Measurements from ENCODE around the gene SYT1. TPM values are rescaled to one million over a fixed set of nuclear protein-coding genes. Genes with fewer than 3 reads are reported as not detected.

The SYT1 gene
- total RNA-seq, 2 experiments from 2014 or later, result not detected

- Mint-ChIP-seq H3K4me1 (ENCODE audit: low read depth) (no peaks in the 10 kb centered on the region), H3K9me3 (peaks cover 8% of the 10 kb centered on the region), H3K27me3 (no peaks in the 10 kb centered on the region), H3K36me3 (ENCODE audit: low read depth) (no peaks in the 10 kb centered on the region), H3K4me3 (no peak overlapping the region), H3K27ac (no peak overlapping the region)
- intact Hi-C loops (cut with DNase I, micrococcal nuclease), result no loop called here
- ChIA-PET CTCF (no interaction called here), POLR2A (no interaction called here)
- H3K36me3 ChIP-seq (ENCODE audit: insufficient read depth, low read length), result no peaks in the 10 kb centered on the region
- H3K9me3 ChIP-seq (ENCODE audit: control insufficient read depth in 1 of 2, insufficient read depth in 1 of 2, low read length in 2 of 2), result no peaks in the 10 kb centered on the region
- H3K27me3 ChIP-seq (ENCODE audit: control insufficient read depth in 1 of 2, insufficient read depth in 2 of 2, low read length in 2 of 2), result no peaks in the 10 kb centered on the region
- no peak for TF ChIP-seq CTCF (IDR thresholded peaks at IDR 0.05)
- ATAC-seq (ENCODE audit: poor library complexity) (no peak), DNase-seq (no peak)
- no peak overlapping the region for H3K27ac ChIP-seq (ENCODE audit: low read depth in 1 of 2, low read length in 2 of 2)
- no peaks in the 10 kb centered on the region for H3K4me1 ChIP-seq (ENCODE audit: insufficient read depth, low read length)
- H3K4me3 ChIP-seq (ENCODE audit: low read length), result no peak overlapping the region
Measured at GRCh38 chr12:78928200-78929074, 63.9 kb downstream of the SYT1 start.

GRCh38 chr12:78929075-78929418, 64.5 kb downstream of the SYT1 start:
- Histone ChIP-seq H3K27me3 (ENCODE audit: control insufficient read depth in 1 of 2, insufficient read depth in 2 of 2, low read length in 2 of 2) (no peaks in the 10 kb centered on the region), H3K27ac (ENCODE audit: low read depth in 1 of 2, low read length in 2 of 2) (no peak overlapping the region), H3K4me1 (ENCODE audit: insufficient read depth, low read length) (no peaks in the 10 kb centered on the region), H3K36me3 (ENCODE audit: insufficient read depth, low read length) (no peaks in the 10 kb centered on the region), H3K4me3 (ENCODE audit: low read length) (no peak overlapping the region), H3K9me3 (ENCODE audit: control insufficient read depth in 1 of 2, insufficient read depth in 1 of 2, low read length in 2 of 2) (no peaks in the 10 kb centered on the region)
- Mint-ChIP-seq H3K4me3 (no peak overlapping the region), H3K9me3 (peaks cover 8% of the 10 kb centered on the region), H3K27ac (no peak overlapping the region), H3K4me1 (ENCODE audit: low read depth) (no peaks in the 10 kb centered on the region), H3K36me3 (ENCODE audit: low read depth) (no peaks in the 10 kb centered on the region), H3K27me3 (no peaks in the 10 kb centered on the region)
- CTCF ChIA-PET, result no interaction called here
- TF ChIP-seq CTCF (IDR thresholded peaks at IDR 0.05), result no peak
- no peak for ATAC-seq (ENCODE audit: poor library complexity)
- DNase-seq, result no peak
- intact Hi-C loops (cut with DNase I, micrococcal nuclease), result no loop called here
- POLR2A ChIA-PET, result no interaction called here

- Mint-ChIP-seq H3K4me3 (no peak overlapping the region), H3K27me3 (no peaks in the 10 kb centered on the region), H3K9me3 (peaks cover 6% of the 10 kb centered on the region), H3K36me3 (ENCODE audit: low read depth) (no peaks in the 10 kb centered on the region), H3K27ac (no peak overlapping the region), H3K4me1 (ENCODE audit: low read depth) (no peaks in the 10 kb centered on the region)
- Histone ChIP-seq H3K27me3 (ENCODE audit: control insufficient read depth in 1 of 2, insufficient read depth in 2 of 2, low read length in 2 of 2) (no peaks in the 10 kb centered on the region), H3K4me3 (ENCODE audit: low read length) (no peak overlapping the region), H3K9me3 (ENCODE audit: control insufficient read depth in 1 of 2, insufficient read depth in 1 of 2, low read length in 2 of 2) (no peaks in the 10 kb centered on the region), H3K4me1 (ENCODE audit: insufficient read depth, low read length) (no peaks in the 10 kb centered on the region), H3K27ac (ENCODE audit: low read depth in 1 of 2, low read length in 2 of 2) (no peak overlapping the region), H3K36me3 (ENCODE audit: insufficient read depth, low read length) (no peaks in the 10 kb centered on the region)
- POLR2A ChIA-PET, result no interaction called here
- DNase-seq, result no peak
- CTCF ChIA-PET, result no interaction called here
- intact Hi-C loops (cut with DNase I, micrococcal nuclease), result no loop called here
- no peak for ATAC-seq (ENCODE audit: poor library complexity)
- no peak for TF ChIP-seq CTCF (IDR thresholded peaks at IDR 0.05)
Measured at GRCh38 chr12:78931466-78931990, 67.0 kb downstream of the SYT1 start.
